GM21717 (cell line): ENCODE data around the gene IGFBP5.

Experiments
- ATAC-seq: cut with Tn5 transposase; IDR thresholded peaks from one replicate; pipeline ENCODE4 v1.9.1; 2021; ENCODE audit warnings: mild to moderate bottlenecking, moderate library complexity; ENCODE audit not compliant: unreplicated experiment

Gene IGFBP5

DNA sequence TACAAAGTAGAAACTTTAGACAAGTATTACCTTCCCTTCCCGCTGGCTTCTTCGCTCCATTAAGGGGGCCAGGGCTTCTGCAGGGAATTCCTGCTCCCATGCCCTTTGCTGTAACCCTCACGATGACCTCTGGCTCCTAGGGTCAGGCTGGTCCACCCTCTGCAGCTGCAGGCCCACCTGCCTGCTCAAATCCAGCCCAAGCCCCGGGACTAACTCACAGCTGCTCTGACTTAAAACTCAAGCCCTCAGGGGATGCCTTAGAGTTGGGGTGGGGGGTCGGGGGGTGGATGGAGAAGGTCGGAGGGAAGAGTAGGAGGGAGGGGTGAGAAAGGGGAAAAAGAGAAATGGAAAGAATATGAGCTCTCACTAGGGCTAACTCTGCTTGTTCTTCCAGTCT is 4.9 kb downstream of the IGFBP5 start:
- ATAC-seq = no peak

DNA sequence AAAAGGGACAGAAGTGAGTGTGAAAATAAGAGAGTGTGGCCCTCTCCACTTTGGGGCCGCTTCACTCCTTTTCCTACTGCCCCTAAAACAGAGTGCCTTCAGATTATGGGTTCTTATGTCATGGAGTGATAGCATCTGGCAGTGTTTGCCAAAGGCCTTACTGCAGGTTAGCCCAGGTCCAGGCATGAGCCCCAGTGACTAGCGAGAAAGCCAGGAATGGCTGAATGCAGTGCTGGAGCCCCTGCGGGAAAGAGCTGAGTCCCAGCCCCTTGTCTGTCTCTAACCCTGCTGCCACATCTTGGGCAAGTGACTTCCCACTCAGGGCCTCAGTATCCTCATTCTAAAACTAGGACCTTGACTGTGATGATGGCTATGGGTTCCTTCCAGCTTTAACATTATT is 6.0 kb downstream of the IGFBP5 start:
- ATAC-seq = no peak

DNA sequence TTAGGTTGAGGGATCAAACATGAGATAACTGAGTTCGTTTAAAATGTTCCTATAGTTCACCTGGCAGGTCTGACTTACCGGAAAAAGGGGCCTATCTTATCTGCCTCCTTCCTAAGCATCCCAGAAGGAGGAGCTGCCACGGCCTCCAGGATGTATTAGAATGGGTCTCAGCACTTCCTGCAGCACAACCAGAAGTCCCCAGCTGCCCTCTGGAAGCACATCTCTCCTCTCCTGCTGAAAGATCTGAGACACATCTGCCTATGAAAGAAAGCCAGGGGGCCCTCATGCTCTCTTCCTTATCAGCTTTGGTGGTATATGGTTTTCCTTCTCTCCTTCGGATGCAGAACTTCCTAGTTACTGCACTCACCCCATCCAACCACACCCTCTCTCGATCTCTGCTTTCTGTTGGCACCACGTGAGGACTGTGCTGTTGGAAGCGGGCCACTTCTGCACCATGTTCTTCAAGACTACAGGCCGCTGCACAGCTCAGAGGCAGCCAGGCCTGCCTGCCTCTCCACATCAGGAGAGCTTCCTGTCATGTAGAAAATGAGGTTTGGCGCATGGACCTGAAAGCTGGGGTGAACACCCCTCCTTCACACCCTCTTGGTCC is 6.5 kb downstream of the IGFBP5 start:
- no peak for ATAC-seq

DNA sequence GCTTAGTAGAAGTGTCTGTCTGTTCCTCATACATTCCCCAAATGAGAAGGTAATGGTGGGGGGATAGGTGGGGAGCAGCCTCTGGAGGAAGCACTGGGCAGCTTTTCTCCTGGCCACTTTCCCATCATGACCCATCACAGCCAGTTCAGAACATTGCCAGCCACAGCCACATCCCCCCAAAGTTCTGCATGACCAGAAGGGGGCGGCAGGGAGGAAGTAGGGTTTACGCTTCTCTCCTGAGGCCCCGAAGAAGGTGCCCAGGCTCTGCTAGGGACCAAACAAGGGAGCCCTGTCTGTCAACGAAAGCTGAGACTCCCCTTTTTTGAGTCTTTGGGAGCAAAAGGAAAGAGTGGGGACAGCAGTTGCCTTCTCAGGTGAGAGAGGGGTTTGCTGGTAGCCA is 7.7 kb downstream of the IGFBP5 start:
- no peak for ATAC-seq

DNA sequence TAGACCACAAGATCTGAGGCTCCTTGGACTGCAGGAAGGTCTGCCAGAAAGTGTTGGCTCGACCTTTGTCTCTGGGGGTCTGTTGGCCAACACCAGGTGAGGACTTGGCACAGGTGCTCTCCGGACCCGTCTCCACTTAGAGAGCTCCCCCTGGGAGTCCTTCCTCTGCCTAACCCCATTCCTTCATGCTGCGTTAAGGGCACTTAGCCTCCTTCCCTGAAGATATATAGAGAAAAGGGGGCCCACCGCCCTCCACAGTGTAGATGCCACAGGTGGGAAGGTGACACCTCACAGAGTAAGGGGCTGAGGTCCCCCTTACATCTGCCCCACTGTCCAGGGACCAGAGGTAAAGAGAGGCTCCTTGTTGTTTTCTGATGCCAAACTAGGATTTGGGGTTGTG is 8.2 kb downstream of the IGFBP5 start:
- no peak for ATAC-seq

DNA sequence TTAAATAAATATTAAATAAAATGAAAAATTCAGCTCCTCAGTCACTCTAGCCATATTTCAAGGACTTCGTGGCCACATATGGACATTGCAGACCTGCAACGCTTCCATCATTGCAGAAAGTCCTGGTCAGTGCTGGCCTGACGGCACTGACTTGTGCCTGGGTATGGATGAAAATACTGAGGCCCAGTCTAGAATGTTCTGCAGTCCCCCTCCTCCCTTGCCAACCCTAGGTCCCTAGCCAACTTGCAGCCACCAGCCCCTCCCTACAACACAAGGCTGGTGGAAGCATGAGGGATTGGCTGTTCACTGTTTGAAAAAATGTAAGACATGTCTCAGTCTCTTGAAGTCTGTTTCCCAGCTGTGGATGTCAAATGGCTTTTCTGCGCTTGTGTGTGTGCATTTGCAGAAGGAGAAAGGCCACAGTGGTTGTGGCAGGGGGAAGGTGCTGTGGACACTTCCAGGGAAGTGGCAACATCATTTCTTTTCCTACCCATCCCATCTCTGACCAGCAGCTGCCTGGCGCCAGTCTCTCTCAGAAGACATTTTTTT is 9.9 kb downstream of the IGFBP5 start:
- no peak for ATAC-seq

DNA sequence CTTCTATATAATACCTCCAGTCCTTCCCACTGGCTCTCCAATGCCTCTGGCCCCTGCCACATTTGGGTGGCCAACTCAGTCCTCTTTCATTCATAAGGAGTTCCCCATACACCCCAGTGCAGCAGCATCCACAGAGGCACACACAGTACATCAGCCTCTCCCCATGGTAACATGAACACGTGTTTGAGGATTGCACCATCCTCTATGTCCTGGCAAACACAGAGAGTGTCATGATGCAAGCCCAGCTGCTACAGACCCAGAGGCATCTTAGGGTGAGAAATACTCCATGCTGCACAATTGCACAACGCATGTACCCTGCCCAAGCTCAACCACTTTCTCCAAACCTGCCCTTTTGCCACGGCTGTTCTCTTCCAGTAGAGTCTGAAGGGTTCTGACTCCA is 11.5 kb downstream of the IGFBP5 start:
- ATAC-seq = no peak

DNA sequence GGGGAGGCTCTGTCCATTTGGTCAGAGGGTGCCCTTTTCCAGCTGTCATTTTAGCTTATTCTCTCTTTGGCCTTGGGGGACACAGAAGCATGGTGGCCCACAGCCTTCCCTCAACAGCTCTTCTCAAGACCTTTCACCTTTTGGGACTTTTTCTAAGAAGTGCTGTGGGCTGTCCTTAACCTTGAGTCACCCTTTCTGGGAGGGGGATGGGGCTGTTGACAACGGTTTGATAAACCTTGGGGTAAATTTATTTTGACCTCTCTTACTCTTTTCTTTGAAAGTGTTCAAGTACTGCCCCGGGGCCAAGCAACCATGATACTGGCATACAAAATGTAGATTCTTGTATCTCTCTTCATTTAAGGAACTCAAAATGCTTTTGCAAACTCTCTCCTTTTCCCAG is 13.7 kb downstream of the IGFBP5 start:
- ATAC-seq = no peak

DNA sequence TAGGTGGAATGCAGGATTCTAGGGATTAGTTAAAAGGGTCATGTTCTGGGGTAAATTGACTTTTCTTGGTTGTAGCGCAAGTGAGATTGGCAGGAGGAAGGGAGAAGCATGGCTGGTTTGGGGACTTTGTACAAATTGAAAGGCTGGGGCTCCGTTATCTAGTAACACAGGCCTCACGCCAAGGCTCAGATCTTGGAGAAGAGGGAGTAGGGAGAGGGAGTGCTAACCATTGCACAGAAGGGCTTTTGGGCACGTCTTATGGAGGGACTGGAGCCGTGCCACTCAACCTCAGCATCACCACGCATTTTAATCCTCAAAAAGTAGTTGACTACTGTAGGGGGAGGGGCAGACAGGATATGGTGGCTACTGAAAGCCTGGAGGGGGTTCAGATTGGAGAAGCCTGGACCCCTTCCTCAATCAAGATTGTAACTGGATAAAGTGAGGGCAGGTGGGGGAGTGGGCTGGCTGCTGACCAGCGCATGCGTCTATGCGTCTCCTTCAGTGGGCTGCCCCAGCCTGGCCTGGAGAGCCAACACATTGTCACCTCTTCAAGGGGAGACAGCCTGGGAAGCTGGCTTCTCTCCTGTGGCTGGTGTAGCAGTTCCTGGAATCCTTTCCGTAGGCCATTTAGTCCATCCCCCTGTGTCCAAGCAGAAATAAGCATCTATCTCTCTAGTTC is 14.3 kb downstream of the IGFBP5 start:
- ATAC-seq = no peak

DNA sequence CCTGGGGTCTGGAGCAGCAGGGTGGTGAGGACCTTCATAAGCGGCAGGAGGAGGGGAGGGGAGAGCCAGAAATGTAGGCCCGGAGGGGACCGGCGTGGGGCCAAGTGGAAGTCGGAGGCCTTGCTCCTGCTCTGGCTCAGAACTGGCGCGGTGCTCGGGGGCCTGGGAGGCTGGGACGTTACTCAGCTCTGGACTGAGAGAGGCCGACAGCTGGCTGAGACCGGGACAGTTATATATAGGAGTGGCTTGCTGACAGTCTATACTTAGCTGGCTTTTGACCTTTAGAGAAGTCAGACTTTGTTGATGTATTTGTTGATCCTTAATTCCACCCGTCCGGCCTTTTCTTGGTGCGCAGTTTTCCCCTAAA is 15.7 kb downstream of the IGFBP5 start:
- no peak for ATAC-seq

DNA sequence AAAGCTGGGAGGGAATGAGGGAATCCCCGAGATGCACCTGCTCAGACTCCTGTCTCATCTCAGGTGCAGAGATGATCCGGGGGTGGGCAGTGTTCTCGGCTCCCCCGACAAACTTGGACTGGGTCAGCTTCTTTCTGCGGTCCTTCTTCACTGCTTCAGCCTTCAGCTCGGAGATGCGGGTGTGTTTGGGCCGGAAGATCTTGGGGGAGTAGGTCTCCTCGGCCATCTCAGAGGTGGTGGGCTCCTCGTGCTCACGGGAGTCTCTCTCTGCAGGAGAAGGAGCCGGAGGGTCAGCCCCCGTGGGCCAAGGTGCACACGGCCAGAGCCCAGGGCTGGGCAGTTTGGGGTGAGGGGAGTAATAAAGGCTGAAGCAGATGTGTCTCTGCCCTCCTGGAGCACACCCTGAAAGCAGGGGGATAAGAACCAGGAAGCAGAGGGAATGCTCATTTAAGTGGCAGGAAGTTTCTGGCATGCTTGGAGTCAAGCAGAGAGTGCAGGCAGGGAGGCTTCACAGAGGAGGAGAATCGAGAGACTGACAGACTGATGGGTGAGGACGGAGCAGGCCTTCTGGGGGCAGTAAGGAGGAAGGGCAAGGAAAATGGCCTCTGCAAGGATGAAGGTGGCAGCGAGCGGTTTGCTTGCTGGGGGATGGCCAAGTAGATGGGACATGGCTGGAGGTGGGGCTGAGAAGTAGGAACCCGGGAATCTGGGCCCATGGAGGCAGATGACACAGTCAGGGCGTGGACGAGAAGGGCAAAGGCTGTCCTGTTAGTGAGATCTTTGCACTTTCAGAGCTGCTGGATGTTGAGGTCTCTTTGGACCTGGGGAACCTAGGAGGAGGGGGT is 16.3 kb downstream of the IGFBP5 start:
- no peak for ATAC-seq

DNA sequence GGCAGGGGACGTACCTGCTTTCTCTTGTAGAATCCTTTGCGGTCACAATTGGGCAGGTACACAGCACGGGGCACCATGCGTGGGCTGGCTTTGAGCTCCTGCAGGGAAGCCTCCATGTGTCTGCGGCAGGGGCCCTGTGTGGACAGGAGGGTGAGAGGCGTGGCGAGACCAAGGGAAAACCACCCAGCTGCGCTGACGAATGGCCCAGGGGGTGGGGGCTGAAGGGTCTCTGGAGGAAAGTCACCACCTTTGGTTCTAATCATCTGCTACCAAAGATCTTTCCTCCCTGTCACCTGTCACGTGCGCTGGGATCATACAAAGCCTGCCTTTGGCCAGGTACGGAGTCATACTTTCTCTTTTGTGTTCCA is 17.3 kb downstream of the IGFBP5 start:
- no peak for ATAC-seq

DNA sequence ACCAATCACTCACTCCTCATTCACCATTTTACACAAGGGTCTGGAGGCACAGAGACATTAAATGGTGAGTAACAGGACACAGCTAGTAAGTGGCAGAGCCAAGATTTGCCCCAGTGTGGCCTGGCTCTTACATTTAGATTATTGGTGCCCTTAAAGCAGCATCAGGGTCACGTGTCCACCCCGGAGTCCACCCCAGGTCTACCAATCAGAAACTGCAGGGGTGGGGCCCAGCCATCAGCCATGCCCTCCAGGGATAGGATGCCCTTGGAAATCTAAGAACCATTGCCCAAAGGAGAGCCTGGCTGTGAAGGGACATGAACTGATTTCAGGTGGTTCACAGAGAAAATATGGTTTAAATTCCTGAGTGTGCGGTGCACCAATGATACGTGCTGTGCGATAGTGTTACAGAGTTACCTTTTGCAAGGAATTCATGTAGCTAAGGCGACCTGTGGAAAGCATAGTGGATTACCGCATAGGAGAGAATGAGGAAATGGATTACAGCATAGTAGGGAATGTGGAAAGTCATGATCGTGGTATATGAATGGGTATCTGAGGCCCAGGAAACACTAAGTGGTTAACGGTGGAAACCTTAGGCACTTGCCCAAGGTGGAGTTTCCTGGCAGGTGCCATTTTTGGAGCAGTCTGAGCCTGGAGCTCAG is 17.8 kb downstream of the IGFBP5 start:
- no peak for ATAC-seq

DNA sequence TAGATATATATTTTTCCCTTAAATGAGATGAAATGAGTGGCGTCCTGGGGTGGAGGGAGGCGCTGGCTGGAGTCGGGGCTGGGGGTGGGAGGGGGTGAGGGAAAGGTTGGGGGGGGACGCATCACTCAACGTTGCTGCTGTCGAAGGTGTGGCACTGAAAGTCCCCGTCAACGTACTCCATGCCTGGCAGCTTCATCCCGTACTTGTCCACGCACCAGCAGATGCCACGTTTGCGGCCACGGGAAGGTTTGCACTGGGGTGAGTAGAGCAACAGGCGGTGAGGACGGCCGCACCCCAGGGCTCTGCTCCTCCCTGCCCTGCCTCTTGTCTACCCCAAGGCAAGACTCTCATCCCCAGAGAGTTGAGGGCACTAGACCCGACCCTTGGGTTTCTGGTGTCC is 18.7 kb downstream of the IGFBP5 start:
- no peak for ATAC-seq

DNA sequence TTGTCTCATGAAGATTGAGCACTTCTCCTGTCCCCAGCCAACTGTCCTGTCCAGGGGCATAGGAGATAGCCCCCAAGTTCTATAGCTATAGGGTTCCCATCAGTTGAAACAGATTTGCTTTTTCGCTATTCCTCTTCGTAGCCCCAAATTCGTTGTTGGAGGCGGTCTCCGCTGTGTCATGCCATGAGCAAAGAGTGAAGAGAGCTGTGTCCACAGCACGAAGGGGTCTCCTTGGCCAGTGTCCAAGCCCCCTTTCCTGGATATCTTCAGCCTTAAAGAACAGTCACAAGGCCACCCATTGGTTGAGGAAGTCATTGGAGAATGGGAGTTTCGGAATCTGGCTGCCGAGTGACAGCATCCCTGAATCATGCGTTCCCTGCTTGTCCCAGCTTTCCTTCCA is 21.0 kb downstream of the IGFBP5 start:
- no peak for ATAC-seq

DNA sequence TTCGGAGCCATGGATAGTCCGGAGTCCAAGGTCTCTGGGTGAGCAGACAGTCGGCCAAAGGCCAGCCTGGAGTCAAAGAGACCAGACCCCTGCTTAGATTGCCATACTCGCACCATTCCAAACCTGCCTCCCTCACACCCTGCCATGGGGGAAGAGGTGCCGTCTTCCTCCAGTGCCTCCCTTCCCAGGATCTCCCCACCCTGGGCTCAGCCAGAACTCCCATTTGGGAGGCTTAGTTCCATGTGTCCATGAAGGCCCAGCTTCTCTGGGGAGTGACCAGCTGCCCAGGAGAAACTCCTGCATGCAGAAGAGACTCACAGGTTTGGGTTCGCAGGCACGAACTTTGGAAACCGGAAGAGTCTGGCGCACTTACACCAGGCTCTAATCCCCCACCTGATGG is 21.7 kb downstream of the IGFBP5 start:
- no peak for ATAC-seq

DNA sequence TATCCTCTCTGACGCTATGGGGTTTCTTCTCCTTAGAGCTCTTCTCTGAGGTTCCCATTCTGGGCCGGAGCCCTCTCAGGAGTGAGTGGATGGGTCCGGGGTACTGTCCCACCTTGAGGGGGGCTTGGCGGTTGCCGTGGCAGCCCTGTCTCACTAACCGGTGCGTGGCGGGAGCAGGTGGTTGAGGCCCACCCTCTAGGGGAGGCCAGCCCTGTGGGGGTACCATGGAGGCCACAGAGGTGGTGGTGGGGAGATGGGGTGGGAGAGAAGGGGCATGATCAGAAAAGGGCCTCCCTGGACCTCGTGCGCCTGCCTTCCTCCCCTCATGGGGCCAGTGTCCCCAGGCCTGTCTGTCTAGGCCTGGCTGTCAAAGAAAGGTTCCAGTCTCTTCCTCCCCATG is 22.3 kb downstream of the IGFBP5 start:
- ATAC-seq = no peak

DNA sequence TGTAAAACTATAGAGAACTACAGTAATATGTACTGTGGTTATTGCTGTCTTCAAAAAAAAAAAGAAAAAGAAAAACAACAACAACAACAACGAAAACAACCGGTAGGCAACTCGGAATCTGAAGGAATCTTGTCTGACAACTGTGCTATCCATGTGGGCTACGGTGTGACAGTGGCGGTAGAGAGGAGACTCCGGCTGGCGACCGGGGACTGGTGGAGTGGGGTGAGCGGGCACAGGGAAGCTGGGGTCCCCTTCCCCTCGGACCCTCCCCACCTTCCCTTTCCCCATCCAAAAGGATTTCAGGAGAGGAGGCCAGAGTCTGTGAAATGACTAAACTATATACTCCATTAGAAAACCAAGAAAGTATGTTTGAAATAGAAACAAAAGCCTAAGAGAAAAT is 22.9 kb downstream of the IGFBP5 start:
- ATAC-seq = no peak

DNA sequence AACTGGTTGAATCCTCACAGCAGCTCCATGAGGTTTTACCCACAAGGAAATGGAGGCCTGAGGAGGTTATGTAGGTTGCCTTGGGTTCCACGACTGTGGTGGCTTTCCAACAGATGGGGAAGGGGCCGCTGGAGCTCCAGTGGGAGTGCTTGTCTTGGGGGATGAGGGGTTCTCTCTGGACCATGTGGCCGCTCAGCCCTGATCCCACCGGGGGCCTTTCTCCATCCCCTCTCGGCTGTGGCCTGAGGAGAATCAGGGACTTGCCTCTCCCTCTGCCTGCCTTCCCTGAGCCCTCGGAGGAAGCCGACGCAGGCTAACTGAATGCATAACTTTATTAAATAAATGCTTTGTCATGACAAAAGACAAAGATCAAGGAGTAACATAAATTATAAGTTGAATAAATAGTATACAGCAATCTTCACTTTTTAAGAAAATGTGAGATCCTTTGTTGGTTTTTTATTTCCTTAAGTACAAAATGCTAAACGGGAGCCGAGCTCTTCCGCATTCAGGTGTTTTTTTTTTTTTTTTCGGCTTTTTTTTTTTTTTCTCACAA is 23.5 kb downstream of the IGFBP5 start:
- no peak for ATAC-seq

DNA sequence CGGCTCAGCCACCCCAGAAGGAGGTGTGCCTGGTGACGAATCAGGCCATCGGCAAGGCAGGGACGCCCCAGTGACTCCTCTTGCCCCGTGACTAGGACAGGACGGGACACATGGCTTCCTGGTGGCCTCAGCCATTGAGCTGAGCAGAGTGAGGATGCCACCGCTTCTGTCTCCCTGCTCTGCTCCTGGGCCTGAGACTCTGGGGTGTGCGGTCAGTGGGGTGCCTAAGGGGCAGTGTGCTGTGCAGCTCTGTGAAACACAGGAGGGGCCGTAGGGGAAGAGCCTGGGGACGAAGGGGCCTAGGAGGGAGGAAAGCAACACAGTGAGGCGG is 24.3 kb downstream of the IGFBP5 start:
- no peak for ATAC-seq
